Left lung (tissue), 10 donors: Measurements from ENCODE around the gene TEX10. TPM values are rescaled to one million over a fixed set of nuclear protein-coding genes. Genes with fewer than 3 reads are reported as not detected.
A peak's percentile ranks its signal among the peaks of the same experiment; 100 is the strongest.
"Not testable (repeated sequence)": the region's sequence is repeated elsewhere in the genome, so short reads cannot be mapped to it uniquely, and the experiment has no call there.

Experiments
- ATAC-seq: fragments of 200-7000 bp; cut with Tn5 transposase; one replicate; pipeline ENCODE4 v1.9.1; 2020; ENCODE audit warnings: moderate library complexity
- DNase-seq, 4 donors: peaks; one replicate each; pipeline ENCODE4 v3.0.0-alpha.2; 2013 to 2020
- H3K27ac ChIP-seq, 2 donors: fragments of 200-600 bp; sonication (generic) in 1 of 2; one replicate each; pipeline versions ENCODE4 v1.5.0 to v1.8.0; 2020 to 2021
- H3K27me3 ChIP-seq, 2 donors: fragments of 200-600 bp; sonication (generic) in 1 of 2; one replicate each; pipeline versions ENCODE4 v1.5.0 to v1.8.0; 2020 to 2021
- H3K36me3 ChIP-seq, 2 donors: fragments of 200-600 bp; sonication (generic) in 1 of 2; one replicate each; pipeline versions ENCODE4 v1.5.0 to v1.8.0; 2020 to 2021
- H3K4me1 ChIP-seq, 2 donors: fragments of 200-600 bp; one replicate each; pipeline ENCODE4 v1.8.0; 2021
- H3K4me3 ChIP-seq, 2 donors: fragments of 200-600 bp; sonication (generic) in 1 of 2; one replicate each; pipeline versions ENCODE4 v1.5.0 to v1.8.0; 2020 to 2021; ENCODE audit warnings: mild to moderate bottlenecking in 1 of 2
- H3K9me3 ChIP-seq, 2 donors: fragments of 200-600 bp; sonication (generic) in 1 of 2; one replicate each; pipeline versions ENCODE4 v1.5.0 to v1.8.0; 2020 to 2021
- CTCF ChIP-seq, 2 donors: fragments of 200-600 bp; sonication (generic) in 1 of 2; IDR thresholded peaks; one replicate each; pipeline versions ENCODE4 v1.5.0 to v1.8.0; 2021; ENCODE audit warnings: antibody characterized with exemption in 2 of 2
- intact Hi-C, 2 donors: fragments of 100-400 bp; cut with DNase I; formaldehyde crosslinking; loops; one replicate each; pipeline versions ENCODE4 v1.11.2 to v1.14.2; 2022
- polyA plus RNA-seq, 6 donors: library from polyadenylated mRNA; unstranded; fragments of 120-200 nt; gene quantifications; one replicate each; pipeline ENCODE4 v1.2.1, GENCODE V29; 2013; ENCODE audit not compliant: insufficient read length in 6 of 6
- total RNA-seq, 2 donors: library from RNA; stranded (reverse); fragmentation: NEBNext Ultra II Directional; extraction: Animal tissue kit (Norgen Biotek cat#: 25700); gene quantifications; one replicate each; pipeline ENCODE4 v1.2.1, GENCODE V29; 2021
- donor health status: DM: no; HTN: yes; CAD: no.
- donor health status: DM: no; HTN: no; CAD: no.

TEX10 gene
- total and polyA plus RNA-seq, 8 donors, result 10.5 to 46.8 (median 42.6) TPM

GRCh38 chr9:100394816-100395215, 42.1 kb upstream of the TEX10 start:
- H3K27me3 ChIP-seq, result no peaks in the 10 kb centered on the region
- H3K4me1 ChIP-seq, result no peaks in the 10 kb centered on the region
- ATAC-seq (peak; percentile 14), DNase-seq (no peak)
- H3K4me3 ChIP-seq, result no peak overlapping the region
- intact Hi-C loops, result no loop called here
- no peaks in the 10 kb centered on the region for H3K36me3 ChIP-seq
- H3K27ac ChIP-seq, result no peak overlapping the region
- no peak for TF ChIP-seq CTCF (IDR thresholded peaks at IDR 0.05)
- H3K9me3 ChIP-seq, result no peaks in the 10 kb centered on the region

DNA sequence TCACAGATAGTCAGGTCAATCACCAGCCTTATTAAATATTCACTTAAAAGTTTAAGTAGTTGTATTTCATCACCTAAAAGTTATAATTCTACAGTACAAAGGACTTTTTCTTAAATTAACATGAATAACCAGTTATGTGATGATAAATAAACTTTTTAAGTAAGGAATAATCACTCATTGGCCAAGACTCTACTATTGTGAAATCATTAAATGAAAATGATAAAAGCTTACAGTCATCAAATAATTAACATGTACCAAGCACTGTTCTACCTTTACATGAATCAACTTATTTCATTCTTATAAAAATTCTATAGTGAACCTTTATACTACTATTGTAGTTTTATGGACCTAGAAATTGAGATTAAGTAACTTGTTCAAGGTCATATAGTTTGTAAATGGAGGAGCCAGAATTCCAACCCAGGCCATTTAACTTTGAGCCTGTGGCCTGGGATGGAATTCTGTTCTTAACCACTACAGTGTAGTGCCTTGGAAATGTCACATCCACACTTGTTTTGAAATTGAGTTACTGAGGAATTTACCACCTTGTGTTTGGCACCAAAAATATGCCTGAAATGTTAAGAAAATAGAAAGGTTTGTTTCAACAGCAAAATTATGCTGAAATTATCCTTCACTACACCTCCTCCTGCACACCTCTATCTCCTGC, 41.4 kb upstream of the TEX10 start:
- ATAC-seq, result no peak
- Histone ChIP-seq H3K4me1 (no peaks in the 10 kb centered on the region), H3K9me3 (no peaks in the 10 kb centered on the region), H3K36me3 (no peaks in the 10 kb centered on the region), H3K27me3 (no peaks in the 10 kb centered on the region), H3K4me3 (no peak overlapping the region), H3K27ac (no peak overlapping the region)
- TF ChIP-seq CTCF (IDR thresholded peaks at IDR 0.05), result no peak
- no peak for DNase-seq
- intact Hi-C loops, result no loop called here

- intact Hi-C loops, DNase-seq: not testable (repeated sequence)
Observed at GRCh38 chr9:100392989-100393388, 40.2 kb upstream of the TEX10 start.

DNA sequence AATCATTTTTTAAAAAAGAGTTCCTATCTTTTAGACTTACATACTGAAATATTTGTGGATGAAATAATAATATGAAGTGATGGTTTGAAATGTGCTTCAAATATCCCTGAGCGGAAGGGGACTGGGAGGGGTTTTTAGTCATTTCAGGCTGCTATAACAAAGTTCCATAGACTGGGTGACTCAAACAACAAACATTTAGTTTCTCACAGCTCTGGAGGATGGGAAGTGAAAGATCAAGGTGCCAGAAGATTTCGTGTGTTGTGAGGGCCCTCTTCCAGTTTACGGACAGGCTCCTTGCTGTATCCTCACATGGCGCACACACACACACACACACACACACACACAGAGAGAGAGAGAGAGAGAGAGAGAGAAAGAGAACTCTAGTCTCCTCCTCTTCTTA, 27.1 kb upstream of the TEX10 start:
- no peak overlapping the region for H3K4me3 ChIP-seq
- intact Hi-C loops, result no loop called here
- DNase-seq (no peak), ATAC-seq (no peak)
- H3K27ac ChIP-seq, result no peak overlapping the region
- no peaks in the 10 kb centered on the region for H3K27me3 ChIP-seq
- no peaks in the 10 kb centered on the region for H3K4me1 ChIP-seq
- H3K36me3 ChIP-seq, result no peaks in the 10 kb centered on the region
- H3K9me3 ChIP-seq, result peaks cover 0 to 6% of the 10 kb centered on the region in 2 donors
- no peak for TF ChIP-seq CTCF (IDR thresholded peaks at IDR 0.05)

More at GRCh38 chr9:100392989-100393388, 40.2 kb upstream of the TEX10 start:
- H3K36me3 ChIP-seq, H3K4me1 ChIP-seq, H3K27me3 ChIP-seq, H3K4me3 ChIP-seq, H3K27ac ChIP-seq, H3K9me3 ChIP-seq, ATAC-seq: not testable (repeated sequence)

- Histone ChIP-seq H3K27me3 (no peaks in the 10 kb centered on the region), H3K27ac (no peak overlapping the region), H3K9me3 (no peaks in the 10 kb centered on the region), H3K4me1 (no peaks in the 10 kb centered on the region), H3K36me3 (no peaks in the 10 kb centered on the region), H3K4me3 (no peak overlapping the region)
- DNase-seq (no peak), ATAC-seq (no peak)
- TF ChIP-seq CTCF (IDR thresholded peaks at IDR 0.05), result no peak
- intact Hi-C loops, result no loop called here
Observed at GRCh38 chr9:100377015-100377414, 24.3 kb upstream of the TEX10 start.

GRCh38 chr9:100375658-100376057, 22.9 kb upstream of the TEX10 start:
- DNase-seq (no peak), ATAC-seq (no peak)
- intact Hi-C loops, result no loop called here
- TF ChIP-seq CTCF (IDR thresholded peaks at IDR 0.05), result no peak
- H3K36me3 ChIP-seq, result no peaks in the 10 kb centered on the region
- no peak overlapping the region for H3K4me3 ChIP-seq
- no peaks in the 10 kb centered on the region for H3K27me3 ChIP-seq
- H3K4me1 ChIP-seq, result no peaks in the 10 kb centered on the region
- no peak overlapping the region for H3K27ac ChIP-seq
- H3K9me3 ChIP-seq, result no peaks in the 10 kb centered on the region
